ENCODE data around the gene KCNIP1.

DNA sequence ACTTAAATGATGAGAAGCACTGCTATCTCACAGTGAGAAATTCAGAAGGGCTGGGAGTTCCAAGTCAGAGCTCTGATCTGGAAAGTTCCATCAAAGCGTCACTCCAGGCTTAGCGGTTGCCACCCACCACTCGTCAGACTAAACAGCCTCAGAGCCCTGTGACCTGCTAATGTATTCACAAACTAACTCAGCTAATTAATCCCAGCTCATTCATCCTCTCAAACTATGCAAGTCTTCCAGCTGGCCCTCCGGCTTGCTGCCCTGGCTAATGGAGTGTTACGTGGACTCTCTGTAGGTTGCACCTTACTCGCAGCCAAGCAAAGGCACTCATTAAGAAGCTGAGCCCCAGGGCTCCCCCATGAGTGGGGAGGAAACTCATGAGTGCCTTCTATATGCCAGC is 197.5 kb downstream of the KCNIP1 start:
- TF ChIP-seq HDAC2 (IDR thresholded peaks at IDR 0.05) (no peak), EZH2 (IDR thresholded peaks at IDR 0.05; ENCODE audit: borderline replicate concordance, control insufficient read depth, low read depth, low read length) (no peak), EP300 (IDR thresholded peaks at IDR 0.05; ENCODE audit: borderline replicate concordance in 1 of 2, control insufficient read depth in 1 of 2, low read depth in 2 of 2, low read length in 2 of 2) (no peak), PAX8 (IDR thresholded peaks at IDR 0.05) (no peak), POLR2A (IDR thresholded peaks at IDR 0.05; ENCODE audit: low read depth, low read length) (no peak), GABPA (IDR thresholded peaks at IDR 0.05; ENCODE audit: low read depth) (no peak), RAD21 (IDR thresholded peaks at IDR 0.05; ENCODE audit: insufficient read depth, low read depth, low read length) (no peak)
- TF ChIP-seq, protein P1, sequence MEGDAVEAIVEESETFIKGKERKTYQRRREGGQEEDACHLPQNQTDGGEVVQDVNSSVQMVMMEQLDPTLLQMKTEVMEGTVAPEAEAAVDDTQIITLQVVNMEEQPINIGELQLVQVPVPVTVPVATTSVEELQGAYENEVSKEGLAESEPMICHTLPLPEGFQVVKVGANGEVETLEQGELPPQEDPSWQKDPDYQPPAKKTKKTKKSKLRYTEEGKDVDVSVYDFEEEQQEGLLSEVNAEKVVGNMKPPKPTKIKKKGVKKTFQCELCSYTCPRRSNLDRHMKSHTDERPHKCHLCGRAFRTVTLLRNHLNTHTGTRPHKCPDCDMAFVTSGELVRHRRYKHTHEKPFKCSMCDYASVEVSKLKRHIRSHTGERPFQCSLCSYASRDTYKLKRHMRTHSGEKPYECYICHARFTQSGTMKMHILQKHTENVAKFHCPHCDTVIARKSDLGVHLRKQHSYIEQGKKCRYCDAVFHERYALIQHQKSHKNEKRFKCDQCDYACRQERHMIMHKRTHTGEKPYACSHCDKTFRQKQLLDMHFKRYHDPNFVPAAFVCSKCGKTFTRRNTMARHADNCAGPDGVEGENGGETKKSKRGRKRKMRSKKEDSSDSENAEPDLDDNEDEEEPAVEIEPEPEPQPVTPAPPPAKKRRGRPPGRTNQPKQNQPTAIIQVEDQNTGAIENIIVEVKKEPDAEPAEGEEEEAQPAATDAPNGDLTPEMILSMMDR (IDR thresholded peaks at IDR 0.05 in 2 of 3, conservative IDR thresholded peaks at IDR 0.05 in 1 of 3; ENCODE audit: control insufficient read depth in 2 of 3, extremely low read depth in 1 of 3, insufficient read depth in 1 of 3, low read depth in 3 of 3, low read length in 3 of 3): no peak
- TF ChIP-seq, protein P2, sequence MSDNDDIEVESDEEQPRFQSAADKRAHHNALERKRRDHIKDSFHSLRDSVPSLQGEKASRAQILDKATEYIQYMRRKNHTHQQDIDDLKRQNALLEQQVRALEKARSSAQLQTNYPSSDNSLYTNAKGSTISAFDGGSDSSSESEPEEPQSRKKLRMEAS (IDR thresholded peaks at IDR 0.05; ENCODE audit: low read depth, low read length): no peak

Data from GM12878 (cell line).